ENCODE results near the gene CBR4.

- TF ChIP-seq CTCF (conservative IDR thresholded peaks at IDR 0.05; ENCODE audit: low read depth, low read length), result no peak
- no peak for TF ChIP-seq EZH2phosphoT487 (IDR thresholded peaks at IDR 0.05; ENCODE audit: borderline replicate concordance, low read length)
- no peak for TF ChIP-seq EZH2 (IDR thresholded peaks at IDR 0.05; ENCODE audit: low read length, unreplicated experiment)
Measured at GRCh38 chr4:168999809-169000208, 10.2 kb downstream of the CBR4 start.

Data from PC-3 (cell line).